Mesothelial cell of epicardium (in vitro differentiated cells): Measurements from ENCODE around the gene HMHB1. TPM values are rescaled to one million over a fixed set of nuclear protein-coding genes. Genes with fewer than 3 reads are reported as not detected.

Experiments
- DNase-seq, 2 experiments: peaks; one replicate each; pipeline ENCODE4 v3.0.0; 2021; ENCODE audit warnings: low spot score in 2 of 2; ENCODE audit not compliant: unreplicated experiment in 2 of 2
- H3K27ac Mint-ChIP-seq: 2 replicates; pipeline ENCODE4 v1.8.0; 2021; ENCODE audit warnings: mixed read lengths
- H3K27me3 Mint-ChIP-seq: 2 replicates; pipeline ENCODE4 v1.8.0; 2021; ENCODE audit warnings: low read depth, mixed read lengths
- H3K36me3 Mint-ChIP-seq: 2 replicates; pipeline ENCODE4 v1.8.0; 2021; ENCODE audit warnings: mixed read lengths
- H3K4me1 Mint-ChIP-seq: 2 replicates; pipeline ENCODE4 v1.8.0; 2021; ENCODE audit warnings: mixed read lengths
- H3K4me3 Mint-ChIP-seq: 2 replicates; pipeline ENCODE4 v1.8.0; 2021; ENCODE audit warnings: mild to moderate bottlenecking, moderate library complexity, mixed read lengths
- H3K9me3 Mint-ChIP-seq: 2 replicates; pipeline ENCODE4 v1.8.0; 2021; ENCODE audit warnings: mixed read lengths
- CTCF ChIP-seq: fragments of 200-600 bp; sonication (generic); IDR thresholded peaks from one replicate; pipeline ENCODE4 v1.5.0; 2021; ENCODE audit warnings: antibody characterized with exemption; ENCODE audit not compliant: unreplicated experiment
- total RNA-seq: library from RNA; stranded (reverse); gene quantifications from 3 replicates; pipeline ENCODE4 v1.2.1, GENCODE V29; 2021

Gene HMHB1
- total RNA-seq, 1 donor from 2014 or later = not detected

DNA sequence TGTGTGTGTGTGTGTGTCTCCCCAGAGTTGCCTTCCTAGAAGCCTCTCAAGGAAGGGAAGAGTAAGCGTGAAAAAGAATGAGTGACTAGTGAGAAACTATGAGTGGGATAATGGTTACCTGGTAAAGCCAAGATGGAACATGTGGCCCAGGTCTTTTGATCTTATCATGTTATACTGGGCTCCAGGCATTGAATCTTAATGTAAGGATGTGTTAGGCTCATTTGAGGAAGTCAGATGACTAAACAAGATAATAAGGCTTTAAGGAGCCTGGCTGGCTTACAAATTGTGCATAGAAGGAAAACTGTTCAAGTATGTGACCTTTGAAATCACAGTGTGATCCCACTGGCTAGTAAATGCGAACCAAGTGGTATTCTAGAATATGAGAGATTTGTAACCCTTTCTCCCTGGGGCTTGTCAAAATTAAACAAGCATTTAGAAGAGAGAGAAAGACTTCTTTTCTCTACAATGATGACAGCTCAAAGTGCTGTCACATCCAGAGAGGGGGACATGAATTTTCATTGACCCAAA, 29.9 kb upstream of the HMHB1 start:
- DNase-seq = no peak
- no peaks in the 10 kb centered on the region for H3K36me3 Mint-ChIP-seq
- no peak overlapping the region for H3K4me3 Mint-ChIP-seq
- no peak overlapping the region for H3K27ac Mint-ChIP-seq
- TF ChIP-seq CTCF = no peak
- H3K27me3 Mint-ChIP-seq = peaks cover 6% of the 10 kb centered on the region
- peaks cover 17% of the 10 kb centered on the region for H3K9me3 Mint-ChIP-seq
- peaks cover 16% of the 10 kb centered on the region for H3K4me1 Mint-ChIP-seq

DNA sequence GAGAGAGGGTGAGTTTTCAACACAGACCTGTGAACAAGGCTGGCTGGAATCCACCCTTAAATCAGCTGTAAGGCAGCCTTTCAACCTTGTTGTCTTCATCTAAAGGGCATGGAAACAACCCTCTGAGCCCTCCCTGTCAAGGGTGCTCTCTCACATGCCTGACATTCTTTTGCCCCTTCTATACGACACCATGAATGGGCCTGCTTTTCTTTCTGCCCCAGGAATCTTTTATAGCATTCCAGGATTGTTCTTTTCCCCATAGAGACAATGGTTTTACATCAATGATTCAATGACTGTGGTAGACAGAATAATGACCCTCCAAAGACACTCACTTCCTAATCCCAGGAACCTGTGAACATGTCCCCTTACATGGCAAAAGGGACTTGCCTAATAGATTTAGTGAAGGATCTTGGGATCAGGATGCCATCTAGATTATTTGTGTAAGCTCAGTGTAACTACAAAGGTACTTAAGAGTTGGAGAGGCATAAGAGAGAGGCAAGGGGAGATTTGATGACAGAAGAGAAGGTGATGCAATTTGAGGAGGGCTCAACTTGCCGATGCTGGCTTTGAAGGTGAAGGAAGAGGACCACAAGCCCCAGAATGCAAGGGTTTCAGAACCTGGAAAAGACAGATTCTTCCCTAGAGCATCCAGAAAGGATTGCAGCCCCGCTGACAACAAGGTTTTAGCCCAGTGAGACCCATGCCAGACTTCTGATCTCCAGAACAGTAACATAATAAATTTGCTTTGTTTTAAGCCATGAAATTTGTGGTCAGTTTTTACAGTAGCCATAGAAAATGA, 29.2 kb upstream of the HMHB1 start:
- no peak overlapping the region for H3K4me3 Mint-ChIP-seq
- no peaks in the 10 kb centered on the region for H3K36me3 Mint-ChIP-seq
- no peak for TF ChIP-seq CTCF
- H3K9me3 Mint-ChIP-seq = peaks cover 16% of the 10 kb centered on the region
- peaks cover 16% of the 10 kb centered on the region for H3K4me1 Mint-ChIP-seq
- DNase-seq = no peak
- H3K27me3 Mint-ChIP-seq = peaks cover 6% of the 10 kb centered on the region
- H3K27ac Mint-ChIP-seq = no peak overlapping the region

DNA sequence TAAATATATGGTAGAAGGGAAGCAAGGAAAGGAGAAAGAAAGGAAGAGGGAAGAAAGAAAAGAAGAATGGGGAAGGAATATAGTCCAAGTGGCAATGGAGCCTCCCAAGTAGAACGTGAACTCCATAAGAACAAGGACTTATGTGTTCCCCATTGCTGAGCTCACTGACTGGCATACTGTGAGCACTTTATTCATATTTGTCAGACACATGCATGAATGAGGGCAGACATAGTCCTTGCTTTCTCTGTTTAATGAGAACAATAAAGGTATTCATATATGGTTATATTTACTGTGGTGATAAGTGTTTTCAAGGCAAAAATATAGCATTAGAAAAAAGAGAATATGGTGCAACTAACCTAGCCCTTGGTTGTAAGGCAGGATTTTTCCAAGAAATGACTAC, 23.6 kb upstream of the HMHB1 start:
- Mint-ChIP-seq H3K4me3 (no peak overlapping the region), H3K27ac (no peak overlapping the region), H3K9me3 (peaks cover 9% of the 10 kb centered on the region), H3K36me3 (no peaks in the 10 kb centered on the region), H3K27me3 (peaks cover 4% of the 10 kb centered on the region), H3K4me1 (peaks cover 8% of the 10 kb centered on the region)
- no peak for TF ChIP-seq CTCF
- no peak for DNase-seq

- no peak for TF ChIP-seq CTCF
- H3K27me3 Mint-ChIP-seq = peaks cover 4% of the 10 kb centered on the region
- H3K4me3 Mint-ChIP-seq = no peak overlapping the region
- H3K36me3 Mint-ChIP-seq = no peaks in the 10 kb centered on the region
- H3K4me1 Mint-ChIP-seq = peaks cover 8% of the 10 kb centered on the region
- H3K9me3 Mint-ChIP-seq = peaks cover 3% of the 10 kb centered on the region
- no peak overlapping the region for H3K27ac Mint-ChIP-seq
- no peak for DNase-seq
Observed at GRCh38 chr5:143790457-143791112, 21.4 kb upstream of the HMHB1 start.

- Mint-ChIP-seq H3K27ac (no peak overlapping the region), H3K9me3 (peaks cover 3% of the 10 kb centered on the region), H3K4me3 (no peak overlapping the region), H3K36me3 (no peaks in the 10 kb centered on the region), H3K4me1 (peaks cover 8% of the 10 kb centered on the region), H3K27me3 (peaks cover 2% of the 10 kb centered on the region)
- DNase-seq = no peak
- no peak for TF ChIP-seq CTCF
Observed at GRCh38 chr5:143791848-143792731, 19.9 kb upstream of the HMHB1 start.
